DMS153 (cell line): ENCODE data around the gene OTUD6A.
"Not testable (repeated sequence)": the region's sequence is repeated elsewhere in the genome, so short reads cannot be mapped to it uniquely, and the experiment has no call there.

Experiments used
- DNase-seq: peaks from one replicate; lab custom pipeline; 2025; lab: John Stamatoyannopoulos, UW

Gene OTUD6A

DNA sequence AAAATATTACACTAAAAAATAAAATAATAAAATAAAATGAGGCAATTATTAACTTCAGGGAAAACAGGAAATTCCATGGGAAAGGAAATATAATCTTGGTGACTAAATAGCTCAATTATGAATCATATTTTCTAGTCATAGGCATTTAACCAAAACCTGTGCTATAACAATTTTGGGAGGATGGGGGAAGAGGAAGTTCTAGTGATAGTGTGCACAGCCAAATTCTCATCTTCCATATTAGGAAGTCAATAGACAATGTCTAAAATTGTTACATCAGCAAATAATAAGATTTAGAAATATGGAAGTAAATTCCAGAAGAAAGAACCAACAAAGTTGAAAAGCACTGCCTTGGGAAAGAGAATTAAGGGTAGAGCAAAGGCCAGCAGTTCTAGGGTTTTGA, 15.3 kb upstream of the OTUD6A start:
- no peak for DNase-seq

DNA sequence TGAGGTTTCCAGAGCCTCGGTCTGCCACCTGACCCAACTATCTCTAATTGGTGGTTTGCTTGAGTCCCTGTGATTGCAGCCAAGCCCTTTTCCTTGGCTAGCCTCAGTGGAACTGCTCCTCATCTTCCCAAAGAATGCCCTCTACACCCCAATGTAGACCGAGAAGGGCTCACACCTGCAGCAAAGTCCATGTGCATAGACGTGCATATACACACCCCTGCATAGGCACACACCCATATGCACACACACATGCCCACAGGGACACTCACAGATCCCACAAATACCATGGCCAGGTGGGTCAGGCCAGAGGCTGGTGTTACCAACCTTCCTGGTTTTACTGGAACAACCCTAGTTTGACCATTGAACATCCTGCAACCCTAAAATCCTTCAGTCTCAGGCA, 12.9 kb upstream of the OTUD6A start:
- no peak for DNase-seq

DNA sequence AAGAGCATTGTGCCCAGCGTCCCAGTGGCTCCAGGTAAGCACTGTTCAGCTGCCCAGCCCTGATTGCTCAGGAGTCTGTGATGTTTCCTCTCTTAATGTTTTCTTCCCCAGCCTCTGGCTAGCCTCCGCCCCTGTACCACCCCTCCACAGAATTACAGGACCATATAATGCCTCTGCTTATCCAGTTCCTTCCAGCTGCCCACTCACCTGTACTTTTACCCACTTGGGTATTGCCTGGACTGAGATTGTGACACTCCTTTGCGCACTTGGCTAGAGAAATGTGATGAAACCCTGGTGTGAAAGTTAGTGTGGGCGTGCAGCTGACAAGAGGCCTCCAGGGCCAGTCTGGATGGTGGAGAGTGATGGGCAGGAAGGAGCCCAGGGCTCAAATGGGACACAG, 12.3 kb upstream of the OTUD6A start, which contains the start of gene AWAT2:
TSS of gene AWAT2 (minus strand) at position 14 of the 400 bp plus-strand sequence. CDS start at position 8, 6 bp downstream.
- DNase-seq = no peak

DNA sequence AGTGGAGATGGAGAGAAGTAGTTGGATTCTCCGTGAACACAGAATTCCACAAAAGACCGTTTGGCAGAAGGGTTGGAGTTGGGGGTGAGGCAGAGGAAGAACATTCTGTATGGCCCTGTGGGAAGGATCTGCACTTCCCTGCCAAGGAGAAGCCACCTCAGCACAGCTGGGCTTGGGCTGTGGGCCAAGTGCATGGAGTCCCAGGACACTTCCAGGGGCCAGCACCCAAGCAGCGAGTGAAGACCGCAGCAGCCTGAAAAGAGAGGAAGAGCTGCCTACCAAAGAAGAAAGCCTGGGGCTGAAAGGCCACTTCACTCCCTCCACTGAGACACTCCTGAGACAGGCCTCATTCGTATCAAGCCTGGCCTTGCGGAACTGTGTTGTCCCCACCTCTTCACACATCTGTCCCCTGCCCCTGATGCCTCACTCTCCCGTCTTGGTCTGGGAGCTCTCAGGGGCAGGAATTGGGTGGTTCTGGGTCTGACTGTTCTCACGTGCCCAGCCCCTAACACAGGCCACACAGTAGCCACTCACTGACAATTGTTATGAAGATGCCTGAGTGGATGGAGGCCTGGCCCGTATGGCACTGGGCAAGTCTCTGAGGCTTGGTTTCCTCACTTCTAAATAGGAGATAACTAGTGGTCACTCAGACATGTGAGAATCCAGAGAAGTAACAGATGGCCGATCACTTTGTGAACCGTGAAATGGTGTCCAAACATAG, 9.2 kb upstream of the OTUD6A start:
- DNase-seq = no peak

DNA sequence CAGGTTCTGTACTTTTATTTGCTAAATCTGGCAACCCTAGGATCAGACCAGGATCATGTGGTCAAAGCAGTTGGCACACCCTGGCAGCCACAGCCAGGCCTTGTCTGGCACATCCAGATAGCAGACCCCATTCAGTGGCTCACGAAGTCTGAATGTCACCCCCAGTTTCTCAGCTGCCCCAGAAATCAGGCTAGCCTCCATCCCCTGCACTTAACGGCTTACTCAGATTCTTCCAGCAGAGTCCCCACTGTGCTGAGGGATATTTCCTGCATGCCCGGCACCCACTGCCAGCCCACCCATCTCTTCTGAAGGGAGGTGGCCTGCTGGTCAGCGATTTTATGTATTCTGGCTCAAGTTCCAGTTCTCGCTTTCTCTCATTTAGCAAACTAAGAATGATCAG, 7.9 kb upstream of the OTUD6A start:
- no peak for DNase-seq

DNA sequence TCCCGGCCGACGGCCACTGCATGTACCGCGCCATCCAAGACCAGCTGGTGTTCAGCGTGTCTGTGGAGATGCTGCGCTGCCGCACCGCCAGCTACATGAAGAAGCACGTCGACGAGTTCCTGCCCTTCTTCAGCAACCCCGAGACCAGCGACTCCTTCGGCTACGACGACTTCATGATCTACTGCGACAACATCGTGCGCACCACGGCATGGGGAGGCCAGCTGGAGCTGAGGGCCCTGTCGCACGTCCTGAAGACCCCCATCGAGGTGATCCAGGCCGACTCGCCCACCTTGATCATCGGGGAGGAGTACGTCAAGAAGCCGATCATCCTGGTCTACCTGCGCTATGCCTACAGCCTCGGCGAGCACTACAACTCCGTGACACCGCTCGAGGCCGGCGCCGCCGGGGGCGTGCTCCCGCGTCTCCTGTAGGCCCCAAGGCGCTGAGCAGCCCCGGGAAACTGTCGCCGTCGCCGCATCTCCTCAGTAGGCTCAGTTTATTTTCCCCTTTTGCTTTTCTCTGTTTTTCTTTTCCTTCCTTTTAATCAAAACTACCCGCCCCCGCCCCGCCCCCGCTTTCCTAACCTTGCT, 799 bp downstream of the OTUD6A start:
- DNase-seq = no peak

DNA sequence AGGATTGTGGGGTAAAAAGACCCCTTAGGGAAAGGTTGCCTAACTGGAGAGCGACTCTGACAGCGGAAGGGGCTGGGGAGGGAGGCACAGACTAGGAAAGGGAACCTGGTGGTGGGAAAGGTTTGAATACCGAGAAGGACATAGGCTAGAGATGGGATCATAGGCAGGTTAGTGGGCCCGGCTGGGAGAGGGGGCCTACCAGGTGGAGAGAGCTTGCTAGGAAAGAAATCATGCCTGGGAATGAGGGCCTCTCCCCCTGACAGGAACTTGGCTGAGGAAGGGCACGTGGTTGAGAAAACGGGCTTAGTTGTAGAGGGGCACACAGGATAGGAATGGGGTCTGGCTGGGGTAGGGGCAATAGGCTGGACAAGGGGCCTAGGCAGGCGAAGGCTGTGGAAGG, 4.4 kb downstream of the OTUD6A start:
- DNase-seq = no peak

DNA sequence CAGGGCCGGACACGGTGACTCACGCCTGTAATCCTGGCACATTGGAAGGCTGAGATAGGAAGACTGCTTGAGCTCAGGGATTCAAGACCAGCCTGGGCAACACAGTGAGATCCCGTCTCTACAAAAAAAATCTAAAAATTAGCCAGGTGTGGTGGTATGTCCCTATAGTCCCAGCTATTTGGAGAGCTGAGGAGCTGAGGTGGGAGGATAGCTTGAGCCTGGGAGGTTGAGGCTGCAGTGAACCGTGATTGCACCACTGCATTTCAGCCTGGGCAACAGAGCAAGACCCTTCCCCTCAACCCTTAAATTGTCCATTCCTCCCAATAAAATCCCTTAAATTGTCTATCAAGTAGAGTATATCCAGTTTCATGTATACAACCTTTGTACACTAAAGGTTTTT, 17.0 kb downstream of the OTUD6A start:
- DNase-seq = no peak

DNA sequence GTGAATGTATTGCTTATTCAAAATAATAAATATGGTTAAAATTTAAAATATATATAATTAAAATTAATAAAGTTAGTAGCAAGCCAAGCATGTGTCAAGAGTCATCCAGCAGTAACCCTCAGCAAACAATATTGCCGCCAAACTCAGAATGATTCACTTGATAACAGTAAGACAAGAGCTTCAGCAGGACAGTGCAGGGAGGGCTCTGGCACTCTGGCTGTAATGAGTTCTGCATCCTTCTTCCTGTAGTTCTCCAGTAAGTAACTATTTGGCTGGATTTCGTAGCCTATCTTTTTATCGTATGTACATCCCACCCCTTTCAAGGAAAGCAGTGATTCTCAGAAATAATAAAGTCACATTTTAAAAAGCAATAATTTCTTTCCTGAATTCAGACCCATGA, 17.6 kb downstream of the OTUD6A start:
- DNase-seq = no peak

DNA sequence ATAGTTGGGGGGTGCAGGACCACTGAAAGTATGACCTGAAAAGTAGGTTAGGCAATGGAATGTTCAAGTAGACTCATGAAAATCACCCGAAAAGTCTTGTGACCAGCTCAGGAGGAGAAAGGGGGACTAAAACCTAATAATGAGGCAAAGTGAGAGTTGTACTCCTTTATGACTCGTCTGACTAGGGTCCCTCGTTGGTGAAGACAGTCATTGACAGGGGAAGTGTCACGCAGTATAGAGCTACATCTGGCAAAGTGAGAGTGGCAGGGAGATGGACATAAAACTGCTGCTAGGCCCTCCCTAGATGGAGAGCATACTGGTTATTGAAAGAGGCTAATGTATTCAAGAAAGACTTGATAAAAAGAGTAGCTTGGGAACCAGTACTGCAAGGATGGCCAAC, 20.5 kb downstream of the OTUD6A start:
- DNase-seq = no peak

DNA sequence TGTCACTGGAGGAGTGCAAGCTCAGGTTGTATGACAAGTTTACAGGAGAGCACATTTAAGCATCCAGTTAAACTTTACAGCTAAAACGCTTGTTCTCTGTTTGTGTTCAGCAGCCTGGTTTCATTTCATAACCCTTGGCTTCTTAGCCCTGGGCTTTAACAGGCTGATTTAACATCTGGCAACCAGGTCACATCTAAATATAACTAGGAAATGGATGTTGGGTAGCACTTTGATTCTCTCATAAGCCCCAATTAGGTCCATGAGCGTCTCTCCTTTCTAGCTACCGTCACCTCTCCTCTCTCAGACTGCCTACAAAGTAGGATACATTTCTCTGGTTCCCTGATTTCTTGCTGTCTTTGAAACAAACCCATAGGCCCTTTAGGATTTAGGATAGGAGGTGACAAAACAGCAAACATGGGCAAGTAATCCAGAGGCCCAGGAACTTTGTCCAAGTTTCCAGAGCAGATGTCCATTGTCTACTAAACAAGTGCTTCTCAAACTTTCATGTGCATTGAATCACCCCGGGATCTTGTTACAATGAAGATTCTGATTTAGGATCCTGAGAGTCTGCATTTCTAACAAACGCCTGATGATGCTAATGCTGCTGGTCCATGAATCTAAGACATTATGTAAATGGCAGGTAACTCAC, 22.5 kb downstream of the OTUD6A start:
- DNase-seq = no peak

DNA sequence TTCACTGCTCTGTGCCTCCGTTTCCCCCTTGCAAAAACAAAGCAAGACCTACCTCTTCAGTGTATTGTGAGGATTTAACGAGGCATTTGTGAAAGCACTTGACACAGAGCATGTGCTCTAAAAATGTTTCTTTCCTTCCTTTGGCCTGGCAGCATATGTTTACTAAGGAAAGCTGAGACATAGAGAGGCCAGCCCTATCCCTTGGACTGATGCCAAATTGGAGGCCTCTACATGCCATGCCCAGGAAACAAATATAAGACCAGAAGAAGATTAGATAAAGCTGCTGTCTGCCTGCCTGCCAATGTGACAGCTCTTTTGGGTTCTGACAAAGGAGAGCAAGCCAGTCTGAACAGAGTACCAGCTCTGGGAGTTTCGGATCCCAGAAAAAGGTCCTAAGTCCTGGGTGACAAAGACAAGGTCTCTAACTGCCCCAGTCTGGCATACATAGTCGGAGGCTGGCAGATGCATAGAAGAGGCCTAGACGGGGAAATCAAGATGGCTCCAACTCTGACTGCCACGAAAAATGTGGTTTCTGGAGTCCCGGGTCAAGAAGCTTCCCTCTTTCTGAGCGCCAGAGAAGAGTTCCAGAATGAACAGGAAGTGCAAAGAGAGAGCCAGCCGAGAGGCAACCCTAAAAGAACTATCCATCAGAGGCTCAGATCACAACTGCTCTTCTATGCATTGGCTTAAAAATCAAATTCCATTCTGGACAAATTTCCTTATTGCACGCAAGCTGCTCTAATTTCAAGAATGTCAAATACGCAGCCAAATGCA, 25.8 kb downstream of the OTUD6A start:
- DNase-seq = peak; percentile 5

DNA sequence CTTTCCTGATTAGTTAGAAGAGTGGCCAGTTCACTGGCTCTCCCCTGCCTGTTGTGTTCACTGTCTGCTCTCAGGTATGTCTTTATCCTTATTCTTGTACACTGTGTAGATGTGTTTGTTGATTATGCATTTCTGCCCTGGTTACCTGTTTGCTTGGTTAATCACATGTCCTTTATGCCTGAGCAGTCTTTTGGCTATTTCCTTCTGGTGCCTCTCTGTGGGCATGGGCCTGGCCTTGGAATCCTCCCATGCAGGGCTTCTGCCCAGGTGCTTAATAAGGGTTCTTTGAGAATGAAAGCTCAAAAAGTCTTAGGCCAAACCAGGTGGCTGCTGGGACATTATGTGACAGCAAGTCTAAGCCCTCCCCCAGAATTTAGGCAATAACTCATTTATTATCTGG, 26.5 kb downstream of the OTUD6A start:
- DNase-seq = no peak

DNA sequence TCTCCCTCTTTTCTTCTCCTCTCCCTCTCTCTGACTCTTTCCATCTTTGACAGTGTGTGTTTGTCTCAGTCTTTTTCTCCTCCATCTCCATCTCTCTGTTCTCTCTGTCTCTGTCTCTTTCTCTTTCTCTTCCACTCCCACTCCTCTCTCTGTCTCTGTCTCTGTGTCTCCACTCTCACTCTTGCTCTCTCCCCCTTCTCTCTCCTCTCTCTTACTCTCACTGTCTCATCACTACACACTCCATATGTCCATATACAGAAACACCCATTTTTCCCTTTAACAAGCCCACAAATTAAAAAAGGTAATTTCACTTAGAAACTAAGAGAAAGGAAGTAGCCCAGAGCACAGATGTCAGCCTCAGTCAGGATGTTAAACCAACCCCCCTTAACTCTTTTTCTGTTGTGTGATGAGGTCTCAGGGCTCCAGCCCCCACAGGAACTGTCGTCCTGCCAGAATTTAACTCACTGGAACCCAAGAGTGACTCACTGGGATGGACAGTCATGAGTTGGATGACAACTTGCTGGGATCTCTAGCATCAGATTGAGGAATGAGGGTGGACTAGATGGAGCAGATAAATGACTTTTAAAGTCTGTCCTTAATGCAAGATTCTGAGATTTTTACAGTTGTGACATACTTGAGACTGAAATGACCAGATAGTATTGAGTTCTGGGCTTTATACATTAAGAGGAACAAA, 27.5 kb downstream of the OTUD6A start:
- DNase-seq = no peak

DNA sequence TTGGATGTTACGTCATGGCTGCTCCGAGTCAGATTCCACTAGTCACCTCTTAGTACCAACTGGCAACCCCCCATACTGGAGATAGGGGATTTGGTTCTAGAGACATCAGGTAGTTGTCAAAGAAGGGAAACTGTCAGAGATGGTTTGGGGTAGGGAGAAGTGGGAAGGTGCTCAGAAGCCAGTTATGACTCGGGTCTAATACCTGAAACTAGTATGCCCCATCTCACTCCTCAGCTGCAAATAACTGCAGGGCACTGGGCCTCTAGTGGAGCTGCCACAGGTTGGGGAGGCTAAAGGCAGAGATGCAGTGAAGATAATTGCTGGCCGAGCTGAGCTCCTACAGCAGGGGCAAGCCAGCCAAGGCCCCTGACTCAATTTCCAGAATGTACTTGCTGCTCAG, 30.0 kb downstream of the OTUD6A start:
- no peak for DNase-seq

DNA sequence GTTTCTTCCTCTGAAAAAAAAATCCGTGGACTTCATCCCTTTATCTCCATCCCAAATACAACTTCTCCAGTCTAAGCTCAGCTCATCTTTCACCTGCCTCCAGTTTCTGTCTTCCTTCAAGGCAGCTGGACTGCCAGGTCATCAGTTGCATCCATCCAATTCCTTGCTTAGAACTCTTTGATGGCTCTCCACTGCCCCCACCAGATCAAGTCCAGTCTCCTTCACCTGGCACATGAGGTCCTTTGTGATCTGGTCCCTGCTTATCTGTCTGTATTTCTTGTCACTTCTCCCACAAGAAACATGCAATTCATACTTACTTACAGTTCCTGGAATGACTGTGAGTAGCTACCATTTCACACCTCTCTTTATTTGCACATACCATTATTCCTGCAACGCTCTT, 33.8 kb downstream of the OTUD6A start:
- peak; percentile 20 for DNase-seq

DNA sequence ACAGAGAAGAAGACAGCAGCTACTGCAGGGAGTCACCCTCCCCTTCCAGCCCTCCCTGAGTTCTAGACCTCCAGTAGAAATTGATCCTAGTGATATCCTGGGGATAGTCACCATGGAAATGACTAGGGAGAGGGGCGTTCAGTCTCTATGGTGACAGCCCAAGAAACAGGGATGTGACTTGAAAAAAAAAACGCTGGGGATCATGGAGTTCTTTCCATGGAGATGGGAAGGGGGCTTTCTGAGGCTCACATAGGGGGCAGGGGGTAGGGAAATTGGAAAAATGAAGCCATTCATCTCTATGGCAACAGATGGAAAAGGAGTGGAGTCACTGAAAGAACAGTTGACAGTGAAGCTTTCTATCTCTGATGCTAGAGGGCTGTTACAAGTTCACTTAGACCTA, 43.0 kb downstream of the OTUD6A start:
- no peak for DNase-seq

DNA sequence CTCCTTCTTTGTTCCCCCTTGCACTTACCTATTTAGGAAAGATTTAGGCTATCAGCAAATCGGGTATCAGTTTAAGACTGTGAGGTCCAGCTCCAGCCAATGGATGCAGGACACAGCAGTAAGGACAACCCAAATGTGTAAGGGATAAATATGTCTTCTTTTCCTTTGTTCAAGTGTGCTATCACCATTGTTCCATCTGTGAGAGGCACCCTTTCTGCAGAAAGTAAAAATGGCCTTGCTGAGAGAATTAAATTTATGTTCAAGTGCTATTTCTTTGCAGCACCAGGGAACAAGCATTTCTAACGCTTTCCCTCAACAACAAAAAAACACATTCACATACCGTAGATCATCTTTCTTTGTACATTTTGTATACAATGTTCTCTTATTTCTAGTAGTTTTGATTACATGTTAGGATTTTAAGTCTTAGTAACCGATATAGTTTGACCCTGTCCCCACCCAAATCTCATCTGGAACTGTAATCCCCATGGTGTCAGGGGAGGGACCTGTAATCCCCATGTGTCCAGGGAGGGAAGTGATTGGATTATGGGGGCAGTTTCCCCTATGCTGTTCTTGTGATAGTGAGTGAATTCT, 49.3 kb downstream of the OTUD6A start:
- DNase-seq = not testable (repeated sequence)
